ENCODE measurements around the gene PSMD11. TPM values are rescaled to one million over a fixed set of nuclear protein-coding genes. Genes with fewer than 3 reads are reported as not detected.
A peak's percentile ranks its signal among the peaks of the same experiment; 100 is the strongest.

The PSMD11 gene
- total and polyA plus RNA-seq, 7 donors: 118 to 326 (median 207) TPM

- Histone ChIP-seq H3K4me1 (peaks cover 34% of the 10 kb centered on the region), H3K27ac (peak overlapping the region; percentile 98), H3K4me3 (peak overlapping the region; percentile 50), H3K36me3 (ENCODE audit: insufficient read depth in 1 of 2, low read depth in 1 of 2) (peaks cover 0 to 11% of the 10 kb centered on the region in 2 donors), H3K9me3 (no peaks in the 10 kb centered on the region), H3K27me3 (ENCODE audit: insufficient read depth in 3 of 3, low read length in 2 of 3) (no peaks in the 10 kb centered on the region)
- peak in 2 of 4 donors; percentile 0 to 1 for ATAC-seq
- intact Hi-C loops (cut with DNase I): loop anchor here in 1 of 2 donors (5.0 kb wide), 1 partner anchor 113 kb away; no protein-coding TSS in a partner anchor
- 32 to 46% (median 34%) methylated on average over 25 to 34 of the region's 34 CpGs for WGBS, 3 donors
- TF ChIP-seq CTCF (IDR thresholded peaks at IDR 0.05): no peak
- no peak for DNase-seq
Observed at GRCh38 chr17:32494621-32495358, 50.5 kb downstream of the PSMD11 start.

- peaks cover 34% of the 10 kb centered on the region for H3K4me1 ChIP-seq
- DNase-seq (peak; percentile 80 to 82), ATAC-seq (peak; percentile 71 to 80 (median 73))
- peak overlapping the region; percentile 98 for H3K27ac ChIP-seq
- H3K9me3 ChIP-seq: no peaks in the 10 kb centered on the region
- intact Hi-C loops (cut with DNase I): loop anchor here in 1 of 2 donors (5.0 kb wide), 1 partner anchor 112 kb away; no protein-coding TSS in a partner anchor
- WGBS, 3 donors: 14 to 20% (median 15%) methylated on average over 45 of the region's 45 CpGs
- H3K36me3 ChIP-seq (ENCODE audit: insufficient read depth in 1 of 2, low read depth in 1 of 2): peaks cover 0 to 3% of the 10 kb centered on the region in 2 donors
- H3K27me3 ChIP-seq (ENCODE audit: insufficient read depth in 3 of 3, low read length in 2 of 3): no peaks in the 10 kb centered on the region
- no peak for TF ChIP-seq CTCF (IDR thresholded peaks at IDR 0.05)
- peak overlapping the region; percentile 50 for H3K4me3 ChIP-seq
Observed at GRCh38 chr17:32495359-32496231, 51.3 kb downstream of the PSMD11 start.

- TF ChIP-seq CTCF (IDR thresholded peaks at IDR 0.05): no peak
- no peaks in the 10 kb centered on the region for H3K9me3 ChIP-seq
- H3K27ac ChIP-seq: peak overlapping the region; percentile 98
- peak overlapping the region; percentile 50 for H3K4me3 ChIP-seq
- 56 to 79% (median 58%) methylated on average over 16 of the region's 16 CpGs for WGBS, 3 donors
- H3K36me3 ChIP-seq (ENCODE audit: insufficient read depth in 1 of 2, low read depth in 1 of 2): no peaks in the 10 kb centered on the region
- DNase-seq: peak; percentile 51 to 80
- peak; percentile 84 to 87 (median 86) for ATAC-seq
- intact Hi-C loops (cut with DNase I): loop anchor here in 1 of 2 donors (5.0 kb wide), 1 partner anchor 111 kb away; no protein-coding TSS in a partner anchor
- H3K4me1 ChIP-seq: peaks cover 34% of the 10 kb centered on the region
- H3K27me3 ChIP-seq (ENCODE audit: insufficient read depth in 3 of 3, low read length in 2 of 3): no peaks in the 10 kb centered on the region
Observed at GRCh38 chr17:32496395-32497073, 52.2 kb downstream of the PSMD11 start.

- peak overlapping the region; percentile 98 for H3K27ac ChIP-seq
- no peaks in the 10 kb centered on the region for H3K27me3 ChIP-seq (ENCODE audit: insufficient read depth in 3 of 3, low read length in 2 of 3)
- peaks cover 34% of the 10 kb centered on the region for H3K4me1 ChIP-seq
- H3K36me3 ChIP-seq (ENCODE audit: insufficient read depth in 1 of 2, low read depth in 1 of 2): no peaks in the 10 kb centered on the region
- 58 to 72% (median 61%) methylated on average over 18 of the region's 18 CpGs for WGBS, 3 donors
- ATAC-seq (peak in 3 of 4 donors; percentile 31 to 45 (median 41)), DNase-seq (peak in 1 of 2 donors; percentile 55)
- no peak overlapping the region for H3K4me3 ChIP-seq
- peak; percentile 11 for TF ChIP-seq CTCF (IDR thresholded peaks at IDR 0.05)
- intact Hi-C loops (cut with DNase I): loop anchor here in 1 of 2 donors (5.0 kb wide), 1 partner anchor 110 kb away; no protein-coding TSS in a partner anchor
- no peaks in the 10 kb centered on the region for H3K9me3 ChIP-seq
Observed at GRCh38 chr17:32497431-32498205, 53.3 kb downstream of the PSMD11 start.

All from psoas muscle (tissue), 8 donors.